A673 (cell line): Measurements from ENCODE around the gene TCEA3. TPM values are rescaled to one million over a fixed set of nuclear protein-coding genes. Genes with fewer than 3 reads are reported as not detected.

ENCODE experiments used
- BruUV-seq: library from RNA; stranded (reverse); fragments of 400-500 nt; replicated peaks from 2 replicates; lab custom pipeline; 2021; lab: Mats Ljungman, UMichigan
- CTCF ChIA-PET: fragments of 300-600 bp; sonication (Branson Sonifier 250); formaldehyde crosslinking; loops from one replicate; lab custom pipeline; 2022; ENCODE audit warnings: antibody characterized with exemption; lab: Charles Lee
- POLR2A ChIA-PET: fragments of 300-600 bp; sonication (Branson Sonifier 250); formaldehyde crosslinking; loops from one replicate; lab custom pipeline; 2022; ENCODE audit warnings: antibody characterized with exemption; ENCODE audit not compliant: low non-redundant PET; lab: Charles Lee
- DNase-seq: peaks from one replicate; pipeline ENCODE4 v3.0.0-alpha.2; 2015; ENCODE audit warnings: low spot score
- H3K27ac ChIP-seq: fragments of 200-600 bp; sonication (generic); 2 replicates; pipeline ENCODE4 v1.5.1; 2016; ENCODE audit warnings: mixed run types, low read depth, mild to moderate bottlenecking, mixed read lengths, antibody characterized with exemption, low read length; ENCODE audit not compliant: poor library complexity, severe bottlenecking
- H3K27me3 ChIP-seq: fragments of 200-600 bp; sonication (generic); replicated peaks from 2 replicates; pipeline ENCODE4 v1.6.1; 2017; ENCODE audit warnings: mixed run types, low read depth, mild to moderate bottlenecking, mixed read lengths, antibody characterized with exemption, low read length; ENCODE audit not compliant: insufficient read depth, poor library complexity
- H3K36me3 ChIP-seq: fragments of 200-600 bp; sonication (generic); 2 replicates; pipeline ENCODE4 v1.6.1; 2016; ENCODE audit warnings: mixed run types, mild to moderate bottlenecking, mixed read lengths, antibody characterized with exemption, low read length; ENCODE audit not compliant: insufficient read depth, poor library complexity, severe bottlenecking
- H3K4me1 ChIP-seq: fragments of 200-600 bp; sonication (generic); 2 replicates; pipeline ENCODE4 v1.6.1; 2017; ENCODE audit warnings: mixed run types, mild to moderate bottlenecking, mixed read lengths, antibody characterized with exemption, low read length; ENCODE audit not compliant: insufficient read depth, poor library complexity, severe bottlenecking
- H3K4me3 ChIP-seq: fragments of 200-600 bp; sonication (generic); 2 replicates; pipeline ENCODE4 v1.5.1; 2016; ENCODE audit warnings: low read depth, mixed run types, mild to moderate bottlenecking, mixed read lengths, low read length; ENCODE audit not compliant: poor library complexity, severe bottlenecking
- H3K9me3 ChIP-seq: fragments of 200-600 bp; sonication (generic); 2 replicates; pipeline ENCODE4 v1.6.1; 2016; ENCODE audit warnings: mixed run types, low read depth, mild to moderate bottlenecking, mixed read lengths, antibody characterized with exemption, low read length; ENCODE audit not compliant: poor library complexity, severe bottlenecking
- EZH2 ChIP-seq: fragments of 200-600 bp; sonication (generic); IDR thresholded peaks from 2 replicates; pipeline ENCODE4 v1.6.1; 2017; ENCODE audit warnings: borderline replicate concordance, low read depth, mild to moderate bottlenecking, mixed read lengths, antibody characterized with exemption, low read length; ENCODE audit not compliant: poor library complexity, severe bottlenecking
- intact Hi-C: fragments of 100-400 bp; cut with micrococcal nuclease; formaldehyde crosslinking; loops from one replicate; pipeline ENCODE4 v1.10.0; 2022; ENCODE audit not compliant: unreplicated experiment
- total RNA-seq: library from RNA; stranded (reverse); gene quantifications from 2 replicates; pipeline ENCODE4 v1.2.3, GENCODE V29; 2021
- TF ChIP-seq, protein P1 (sequence below): fragments of 300-800, 200-600 bp; sonication (generic); conservative IDR thresholded peaks from 2 replicates; pipeline ENCODE4 v1.5.1; 2017; ENCODE audit warnings: low read depth, mild to moderate bottlenecking, antibody characterized with exemption, low read length, moderate library complexity, mixed read lengths

TCEA3 gene
- total RNA-seq, 1 experiment from 2014 or later, result 0.99 TPM

DNA sequence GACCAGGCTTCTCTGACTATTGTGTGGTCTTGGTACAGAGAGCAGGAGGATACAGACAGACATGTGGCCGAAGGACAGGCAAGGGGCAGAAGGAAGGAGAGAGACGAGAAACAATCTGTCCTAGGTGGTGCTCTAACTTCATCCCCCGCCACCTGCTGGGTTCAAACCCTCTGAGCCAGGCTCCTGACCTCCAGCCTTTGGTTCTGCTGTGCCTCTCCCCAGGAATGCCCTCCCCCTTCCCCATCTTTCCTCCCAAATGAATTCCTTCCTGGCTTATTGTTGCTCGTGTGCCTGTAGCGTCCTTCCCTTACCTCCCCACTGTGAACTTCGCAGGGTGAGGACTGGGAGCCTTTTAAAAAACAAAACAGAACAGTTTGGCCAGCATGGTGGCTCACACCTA lies 5.4 kb downstream of the TCEA3 start:
- DNase-seq, result no peak
- TF ChIP-seq, protein P1, sequence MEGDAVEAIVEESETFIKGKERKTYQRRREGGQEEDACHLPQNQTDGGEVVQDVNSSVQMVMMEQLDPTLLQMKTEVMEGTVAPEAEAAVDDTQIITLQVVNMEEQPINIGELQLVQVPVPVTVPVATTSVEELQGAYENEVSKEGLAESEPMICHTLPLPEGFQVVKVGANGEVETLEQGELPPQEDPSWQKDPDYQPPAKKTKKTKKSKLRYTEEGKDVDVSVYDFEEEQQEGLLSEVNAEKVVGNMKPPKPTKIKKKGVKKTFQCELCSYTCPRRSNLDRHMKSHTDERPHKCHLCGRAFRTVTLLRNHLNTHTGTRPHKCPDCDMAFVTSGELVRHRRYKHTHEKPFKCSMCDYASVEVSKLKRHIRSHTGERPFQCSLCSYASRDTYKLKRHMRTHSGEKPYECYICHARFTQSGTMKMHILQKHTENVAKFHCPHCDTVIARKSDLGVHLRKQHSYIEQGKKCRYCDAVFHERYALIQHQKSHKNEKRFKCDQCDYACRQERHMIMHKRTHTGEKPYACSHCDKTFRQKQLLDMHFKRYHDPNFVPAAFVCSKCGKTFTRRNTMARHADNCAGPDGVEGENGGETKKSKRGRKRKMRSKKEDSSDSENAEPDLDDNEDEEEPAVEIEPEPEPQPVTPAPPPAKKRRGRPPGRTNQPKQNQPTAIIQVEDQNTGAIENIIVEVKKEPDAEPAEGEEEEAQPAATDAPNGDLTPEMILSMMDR, result no peak
- TF ChIP-seq EZH2, result no peak
- CTCF ChIA-PET, result no interaction called here
- Histone ChIP-seq H3K36me3 (no peaks in the 10 kb centered on the region), H3K27ac (no peak overlapping the region), H3K27me3 (no peaks in the 10 kb centered on the region), H3K4me1 (peaks cover 6% of the 10 kb centered on the region), H3K4me3 (no peak overlapping the region), H3K9me3 (no peaks in the 10 kb centered on the region)
- intact Hi-C loops, result no loop called here
- BruUV-seq, result no TSS peak
- POLR2A ChIA-PET, result no interaction called here

GRCh38 chr1:23417570-23417969 lies 7.0 kb downstream of the TCEA3 start:
- intact Hi-C loops, result no loop called here
- TF ChIP-seq EZH2, result no peak
- TF ChIP-seq, protein P1, result no peak
- Histone ChIP-seq H3K9me3 (no peaks in the 10 kb centered on the region), H3K27ac (no peak overlapping the region), H3K4me1 (peaks cover 6% of the 10 kb centered on the region), H3K27me3 (no peaks in the 10 kb centered on the region), H3K4me3 (no peak overlapping the region), H3K36me3 (no peaks in the 10 kb centered on the region)
- ChIA-PET CTCF (no interaction called here), POLR2A (no interaction called here)
- BruUV-seq, result no TSS peak
- peak; percentile 68 for DNase-seq

- CTCF ChIA-PET, result interaction anchor here (0.5 kb wide), 1 partner anchor 178 kb away, joined by 5 read pairs; no protein-coding TSS in a partner anchor
- H3K4me3 ChIP-seq, result no peak overlapping the region
- peaks cover 6% of the 10 kb centered on the region for H3K4me1 ChIP-seq
- no peaks in the 10 kb centered on the region for H3K9me3 ChIP-seq
- no peaks in the 10 kb centered on the region for H3K36me3 ChIP-seq
- TF ChIP-seq, protein P1, result no peak
- TF ChIP-seq EZH2, result no peak
- no peak overlapping the region for H3K27ac ChIP-seq
- H3K27me3 ChIP-seq, result no peaks in the 10 kb centered on the region
- no TSS peak for BruUV-seq
- intact Hi-C loops, result no loop called here
- POLR2A ChIA-PET, result no interaction called here
- DNase-seq, result no peak
These were observed 7.6 kb downstream of the TCEA3 start for GRCh38 chr1:23416964-23417363.
